Superior temporal gyrus (tissue), 1 donor: ENCODE results near the gene UGT3A2.

Source experiments
- DNase-seq: peaks from one replicate; pipeline ENCODE4 v3.0.0-alpha.2; 2016; ENCODE audit errors: extremely low spot score

Gene UGT3A2

GRCh38 chr5:36007366-36007765, 59.3 kb downstream of the UGT3A2 start:
- no peak for DNase-seq

GRCh38 chr5:36006163-36006562, 60.5 kb downstream of the UGT3A2 start:
- no peak for DNase-seq

- DNase-seq: no peak
Observed at GRCh38 chr5:36001032-36001431, 65.7 kb downstream of the UGT3A2 start.

GRCh38 chr5:35999547-35999946, 67.1 kb downstream of the UGT3A2 start:
- DNase-seq: no peak

- no peak for DNase-seq
Observed at GRCh38 chr5:35996076-35996475, 70.6 kb downstream of the UGT3A2 start.

- no peak for DNase-seq
Observed at GRCh38 chr5:35990941-35991611, 75.6 kb downstream of the UGT3A2 start, which contains the start of gene UGT3A1. Gene UGT3A1, minus strand, starts transcription at chr5:35991390. Its CDS starts 150 bp downstream, at chr5:35991240.

GRCh38 chr5:35990520-35990919, 76.2 kb downstream of the UGT3A2 start:
- DNase-seq: no peak

GRCh38 chr5:35988529-35988928, 78.2 kb downstream of the UGT3A2 start:
- no peak for DNase-seq

- DNase-seq: no peak
Observed at GRCh38 chr5:35987776-35988175, 78.9 kb downstream of the UGT3A2 start.
